ENCODE measurements around the gene ADGRV1.

DNA sequence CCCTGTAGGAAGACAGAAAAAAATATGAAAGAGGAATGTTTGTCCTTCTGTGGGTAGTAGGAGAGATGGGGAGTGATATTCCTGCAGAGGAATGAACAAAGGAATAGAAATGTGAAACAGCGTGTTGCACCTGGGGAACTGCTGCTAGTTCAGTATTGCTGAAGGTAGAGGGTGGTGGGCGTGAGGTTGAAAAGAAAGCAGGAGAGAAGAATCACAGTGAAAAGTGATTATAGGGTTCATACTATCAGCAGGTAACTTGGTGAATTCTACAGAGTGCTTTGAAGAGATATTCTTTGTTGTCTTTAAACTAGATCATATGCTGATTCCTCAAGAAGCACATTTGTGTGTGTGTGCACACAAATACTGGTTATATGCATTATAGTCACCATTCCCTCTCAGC lies 95.6 kb downstream of the ADGRV1 start:
- TF ChIP-seq, protein P1, sequence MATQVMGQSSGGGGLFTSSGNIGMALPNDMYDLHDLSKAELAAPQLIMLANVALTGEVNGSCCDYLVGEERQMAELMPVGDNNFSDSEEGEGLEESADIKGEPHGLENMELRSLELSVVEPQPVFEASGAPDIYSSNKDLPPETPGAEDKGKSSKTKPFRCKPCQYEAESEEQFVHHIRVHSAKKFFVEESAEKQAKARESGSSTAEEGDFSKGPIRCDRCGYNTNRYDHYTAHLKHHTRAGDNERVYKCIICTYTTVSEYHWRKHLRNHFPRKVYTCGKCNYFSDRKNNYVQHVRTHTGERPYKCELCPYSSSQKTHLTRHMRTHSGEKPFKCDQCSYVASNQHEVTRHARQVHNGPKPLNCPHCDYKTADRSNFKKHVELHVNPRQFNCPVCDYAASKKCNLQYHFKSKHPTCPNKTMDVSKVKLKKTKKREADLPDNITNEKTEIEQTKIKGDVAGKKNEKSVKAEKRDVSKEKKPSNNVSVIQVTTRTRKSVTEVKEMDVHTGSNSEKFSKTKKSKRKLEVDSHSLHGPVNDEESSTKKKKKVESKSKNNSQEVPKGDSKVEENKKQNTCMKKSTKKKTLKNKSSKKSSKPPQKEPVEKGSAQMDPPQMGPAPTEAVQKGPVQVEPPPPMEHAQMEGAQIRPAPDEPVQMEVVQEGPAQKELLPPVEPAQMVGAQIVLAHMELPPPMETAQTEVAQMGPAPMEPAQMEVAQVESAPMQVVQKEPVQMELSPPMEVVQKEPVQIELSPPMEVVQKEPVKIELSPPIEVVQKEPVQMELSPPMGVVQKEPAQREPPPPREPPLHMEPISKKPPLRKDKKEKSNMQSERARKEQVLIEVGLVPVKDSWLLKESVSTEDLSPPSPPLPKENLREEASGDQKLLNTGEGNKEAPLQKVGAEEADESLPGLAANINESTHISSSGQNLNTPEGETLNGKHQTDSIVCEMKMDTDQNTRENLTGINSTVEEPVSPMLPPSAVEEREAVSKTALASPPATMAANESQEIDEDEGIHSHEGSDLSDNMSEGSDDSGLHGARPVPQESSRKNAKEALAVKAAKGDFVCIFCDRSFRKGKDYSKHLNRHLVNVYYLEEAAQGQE (IDR thresholded peaks at IDR 0.05; ENCODE audit: insufficient read depth in 1 of 2, low read depth in 2 of 2, low read length in 2 of 2) = no peak
- TF ChIP-seq SIN3A (IDR thresholded peaks at IDR 0.05; ENCODE audit: borderline replicate concordance, insufficient read depth, low read length) (no peak), FOXP2 (optimal IDR thresholded peaks at IDR 0.05; ENCODE audit: borderline replicate concordance, extremely low read depth, extremely low read length, insufficient read depth) (no peak), POLR2AphosphoS5 (IDR thresholded peaks at IDR 0.05; ENCODE audit: low read depth, low read length) (no peak)

Measured in PFSK-1 (cell line).